GM12801 (cell line): Measurements from ENCODE around the gene RNF149.

Experiments
- CTCF ChIP-seq: IDR thresholded peaks from one replicate; pipeline ENCODE4 v1.5.1; 2011; ENCODE audit warnings: control low read depth; ENCODE audit not compliant: insufficient read length; ENCODE audit errors: extremely low read depth

The RNF149 gene

GRCh38 chr2:101287303-101287702 lies 21.2 kb downstream of the RNF149 start:
- no peak for TF ChIP-seq CTCF

GRCh38 chr2:101286684-101287083 lies 21.8 kb downstream of the RNF149 start:
- TF ChIP-seq CTCF = no peak

DNA sequence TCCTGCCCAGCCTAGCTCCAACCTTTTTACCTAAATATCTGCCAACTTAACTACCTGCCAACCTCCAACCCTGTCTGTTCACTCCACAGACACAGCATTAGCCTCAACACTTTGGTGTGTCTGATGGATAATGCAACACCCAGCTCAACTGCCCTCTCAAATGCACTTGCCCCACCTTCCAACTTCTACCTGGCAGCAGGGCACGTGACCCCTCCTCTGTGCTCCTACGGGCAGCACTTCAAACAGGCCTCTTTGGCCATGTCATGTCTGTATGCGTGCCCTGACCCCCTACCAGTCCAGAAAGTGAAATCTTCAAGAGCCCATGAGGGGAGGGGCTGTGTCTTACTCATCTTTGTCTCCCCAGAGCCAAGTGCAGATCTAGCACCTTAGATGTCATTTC lies 25.5 kb downstream of the RNF149 start:
- TF ChIP-seq CTCF = no peak

DNA sequence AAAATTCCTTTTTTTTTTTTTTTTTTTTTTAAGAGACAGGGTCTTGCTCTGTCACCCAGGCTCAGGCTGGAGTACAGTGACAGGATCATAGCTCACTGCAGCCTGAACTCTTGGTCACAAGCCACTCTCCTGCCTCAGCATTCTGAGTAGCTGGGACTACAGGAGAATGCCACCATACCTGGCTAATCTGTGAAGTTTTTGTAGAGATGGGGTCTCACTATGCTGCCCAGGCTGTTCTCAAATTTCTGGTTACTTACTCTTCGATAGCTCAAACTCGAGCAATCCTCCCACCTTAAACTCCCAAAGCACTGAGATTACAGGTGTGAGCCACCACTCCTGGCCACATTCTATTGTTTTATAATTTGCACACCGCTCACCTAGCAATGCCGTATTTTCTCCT lies 27.0 kb downstream of the RNF149 start:
- no peak for TF ChIP-seq CTCF

DNA sequence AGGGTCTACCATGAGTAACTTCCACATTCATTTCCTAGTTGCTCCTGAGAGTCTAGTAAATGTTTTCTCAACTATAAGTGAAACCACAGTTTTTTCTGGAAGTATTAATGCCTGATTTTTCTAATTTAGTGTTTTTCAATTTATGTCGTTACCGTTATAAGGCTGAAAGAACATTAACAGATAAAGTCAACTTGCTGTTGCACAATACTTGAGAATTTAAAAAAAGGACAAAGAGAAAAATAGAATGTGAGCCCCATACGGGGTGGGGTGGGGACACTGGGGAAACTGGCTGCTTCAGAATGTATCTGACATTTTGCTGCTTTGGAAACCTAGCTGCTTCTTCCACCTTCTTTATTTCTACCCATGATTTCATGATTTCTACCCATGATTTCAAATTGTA lies 29.6 kb downstream of the RNF149 start:
- no peak for TF ChIP-seq CTCF

- no peak for TF ChIP-seq CTCF
Observed at GRCh38 chr2:101277111-101277510, 31.4 kb downstream of the RNF149 start.

GRCh38 chr2:101274142-101274541 lies 34.4 kb downstream of the RNF149 start:
- no peak for TF ChIP-seq CTCF

DNA sequence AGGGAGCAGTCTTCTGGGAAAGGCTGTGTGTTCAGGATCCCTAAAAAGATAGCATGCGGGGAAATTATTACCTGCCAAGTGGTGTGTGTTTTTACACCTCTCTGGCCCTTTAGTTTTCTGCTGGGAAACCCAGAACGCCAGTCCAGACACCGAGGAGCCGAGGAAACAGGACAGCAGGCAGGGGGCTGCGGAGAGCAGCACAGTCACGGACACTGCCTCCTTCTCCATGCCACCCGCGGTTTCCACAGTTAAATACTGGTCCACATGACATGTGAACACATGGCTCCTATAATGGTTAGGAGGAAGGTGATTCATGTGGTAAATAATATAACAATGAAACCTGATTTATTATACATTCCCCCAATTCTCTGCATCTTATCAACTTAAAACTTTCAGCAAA lies 35.4 kb downstream of the RNF149 start:
- no peak for TF ChIP-seq CTCF
